Tibial artery (tissue), 4 donors: Measurements from ENCODE around the gene TUBG2.

Source experiments
- DNase-seq, 2 donors: peaks; one replicate each; pipeline ENCODE4 v3.0.0-alpha.2; 2019
- H3K27ac ChIP-seq, 2 donors: fragments of 200-600 bp; sonication (generic) in 1 of 2; 1 replicate in 1 of 2; 2 replicates in 1 of 2; pipeline ENCODE4 v1.5.1; 2018 to 2019; ENCODE audit warnings: mild to moderate bottlenecking in 1 of 2
- H3K27me3 ChIP-seq, 2 donors: fragments of 200-600 bp; sonication (generic) in 1 of 2; one replicate each; pipeline versions ENCODE4 v1.5.1 to v1.6.0; 2016 to 2019
- H3K36me3 ChIP-seq, 3 donors: fragments of 200-600 bp; sonication (generic) in 2 of 3; one replicate each; pipeline ENCODE4 v1.5.1; 2016 to 2019; ENCODE audit warnings: mild to moderate bottlenecking in 2 of 3
- H3K4me1 ChIP-seq, 4 donors: fragments of 200-600 bp; sonication (generic) in 2 of 4; 1 replicate in 3 of 4; 2 replicates in 1 of 4; pipeline ENCODE4 v1.5.1; 2016 to 2019
- H3K4me3 ChIP-seq, 2 donors: fragments of 200-600 bp; sonication (generic) in 1 of 2; 1 replicate in 1 of 2; 2 replicates in 1 of 2; pipeline ENCODE4 v1.5.1; 2018 to 2019; ENCODE audit warnings: mild to moderate bottlenecking in 2 of 2
- H3K9me3 ChIP-seq, 3 donors: fragments of 200-600 bp; sonication (generic) in 1 of 3; one replicate each; pipeline ENCODE4 v1.5.1; 2016 to 2019
- intact Hi-C: fragments of 100-400 bp; cut with DNase I; formaldehyde crosslinking; loops from one replicate; pipeline ENCODE4 v1.15.0; 2023; ENCODE audit warnings: low total_unique reads
- TF ChIP-seq, protein P1 (sequence below), 2 experiments: fragments of 200-600 bp in 1 of 2; fragments of 450-650 bp in 1 of 2; IDR thresholded peaks; one replicate each; pipeline ENCODE4 v1.5.1; 2017 to 2019; ENCODE audit warnings: antibody characterized with exemption in 2 of 2, mild to moderate bottlenecking in 1 of 2, moderate library complexity in 1 of 2

The TUBG2 gene

DNA sequence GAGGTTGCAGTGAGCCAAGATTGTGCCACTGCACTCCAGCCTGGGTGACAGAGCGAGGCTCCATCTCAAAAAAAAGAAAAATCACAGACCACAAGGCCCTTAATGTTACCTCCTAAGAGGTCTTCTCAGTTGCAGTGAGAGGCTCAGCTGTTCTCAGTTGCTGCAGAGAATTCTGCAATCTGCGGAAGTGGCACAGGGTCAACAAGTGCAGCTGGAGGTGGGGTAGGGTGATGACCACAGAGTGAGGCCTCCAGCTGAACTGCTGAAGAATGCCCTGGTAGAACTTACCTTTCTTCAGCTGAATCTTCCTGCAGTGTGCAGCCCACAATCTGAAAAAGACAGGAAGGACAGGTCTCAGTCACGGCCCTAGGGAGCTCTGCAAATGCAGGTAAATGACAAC, 49.5 kb downstream of the TUBG2 start:
- Histone ChIP-seq H3K4me3 (no peak overlapping the region), H3K27me3 (no peaks in the 10 kb centered on the region), H3K36me3 (peaks cover 97 to 100% (median 98%) of the 10 kb centered on the region in 3 donors), H3K9me3 (no peaks in the 10 kb centered on the region), H3K27ac (no peak overlapping the region), H3K4me1 (no peaks in the 10 kb centered on the region)
- DNase-seq = no peak
- TF ChIP-seq, protein P1, sequence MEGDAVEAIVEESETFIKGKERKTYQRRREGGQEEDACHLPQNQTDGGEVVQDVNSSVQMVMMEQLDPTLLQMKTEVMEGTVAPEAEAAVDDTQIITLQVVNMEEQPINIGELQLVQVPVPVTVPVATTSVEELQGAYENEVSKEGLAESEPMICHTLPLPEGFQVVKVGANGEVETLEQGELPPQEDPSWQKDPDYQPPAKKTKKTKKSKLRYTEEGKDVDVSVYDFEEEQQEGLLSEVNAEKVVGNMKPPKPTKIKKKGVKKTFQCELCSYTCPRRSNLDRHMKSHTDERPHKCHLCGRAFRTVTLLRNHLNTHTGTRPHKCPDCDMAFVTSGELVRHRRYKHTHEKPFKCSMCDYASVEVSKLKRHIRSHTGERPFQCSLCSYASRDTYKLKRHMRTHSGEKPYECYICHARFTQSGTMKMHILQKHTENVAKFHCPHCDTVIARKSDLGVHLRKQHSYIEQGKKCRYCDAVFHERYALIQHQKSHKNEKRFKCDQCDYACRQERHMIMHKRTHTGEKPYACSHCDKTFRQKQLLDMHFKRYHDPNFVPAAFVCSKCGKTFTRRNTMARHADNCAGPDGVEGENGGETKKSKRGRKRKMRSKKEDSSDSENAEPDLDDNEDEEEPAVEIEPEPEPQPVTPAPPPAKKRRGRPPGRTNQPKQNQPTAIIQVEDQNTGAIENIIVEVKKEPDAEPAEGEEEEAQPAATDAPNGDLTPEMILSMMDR (IDR thresholded peaks at IDR 0.05) = no peak
- intact Hi-C loops = no loop called here

DNA sequence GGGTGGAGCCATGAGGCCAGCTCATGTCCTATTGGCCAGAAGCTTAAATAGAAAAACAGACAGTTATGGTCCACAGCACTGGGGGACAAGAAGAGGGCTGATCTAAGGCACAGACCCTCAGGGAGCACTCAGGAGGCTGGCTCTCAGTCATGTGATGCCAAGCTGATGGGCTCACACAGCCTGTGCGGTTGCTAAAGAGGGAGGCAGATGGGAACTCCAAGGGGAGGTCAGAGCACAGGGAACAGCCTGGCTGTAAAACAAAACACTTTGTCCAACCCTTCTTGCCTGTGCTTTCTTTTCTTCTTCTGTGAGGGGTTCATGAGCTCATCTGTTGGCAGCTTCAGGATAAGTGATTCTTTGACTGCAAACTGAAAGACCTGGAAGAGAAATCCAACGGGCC, 50.5 kb downstream of the TUBG2 start:
- intact Hi-C loops = no loop called here
- Histone ChIP-seq H3K9me3 (no peaks in the 10 kb centered on the region), H3K36me3 (peaks cover 97 to 100% (median 98%) of the 10 kb centered on the region in 3 donors), H3K27ac (no peak overlapping the region), H3K4me3 (no peak overlapping the region), H3K4me1 (no peaks in the 10 kb centered on the region), H3K27me3 (no peaks in the 10 kb centered on the region)
- no peak for DNase-seq
- TF ChIP-seq, protein P1 (IDR thresholded peaks at IDR 0.05) = no peak
